Astrocyte of the cerebellum (primary cell): Measurements from ENCODE around the gene GNB1L.

Source experiments
- DNase-seq: peaks from one replicate; pipeline ENCODE4 v3.0.0-alpha.2; 2011; ENCODE audit warnings: low read depth
- H3K4me3 ChIP-seq: 2 replicates; pipeline ENCODE4 v1.5.1; 2011; ENCODE audit warnings: mild to moderate bottlenecking, low read depth, low read length, moderate library complexity
- CTCF ChIP-seq: IDR thresholded peaks from 2 replicates; pipeline ENCODE4 v1.5.1; 2012; ENCODE audit warnings: low read length, low read depth, moderate library complexity, mild to moderate bottlenecking; ENCODE audit errors: missing control alignments
- in situ Hi-C: cut with HindIII; loops from 2 replicates; pipeline ENCODE4 v1.10.0; 2017; ENCODE audit warnings: low sequenced_read_pairs

GNB1L gene

GRCh38 chr22:19857382-19857781 is 2.7 kb upstream of the GNB1L start:
- no peak for TF ChIP-seq CTCF
- in situ Hi-C loops, result no loop called here
- no peak for DNase-seq

GRCh38 chr22:19855504-19856409 is 1.1 kb upstream of the GNB1L start:
- DNase-seq, result no peak
- in situ Hi-C loops, result no loop called here
- peak overlapping the region; percentile 91 for H3K4me3 ChIP-seq
- no peak for TF ChIP-seq CTCF

More at GRCh38 chr22:19857382-19857781, 2.7 kb upstream of the GNB1L start:
- no peak overlapping the region for H3K4me3 ChIP-seq

- H3K4me3 ChIP-seq, result peak overlapping the region; percentile 91
- TF ChIP-seq CTCF, result no peak
- DNase-seq, result no peak
- in situ Hi-C loops, result no loop called here
Measured at GRCh38 chr22:19853879-19854777, 546 bp downstream of the GNB1L start.

- no peak for TF ChIP-seq CTCF
- DNase-seq, result no peak
- in situ Hi-C loops, result no loop called here
- peak overlapping the region; percentile 91 for H3K4me3 ChIP-seq
Measured at GRCh38 chr22:19853058-19853878, 1.4 kb downstream of the GNB1L start.

- DNase-seq, result no peak
- no peak overlapping the region for H3K4me3 ChIP-seq
- no peak for TF ChIP-seq CTCF
- in situ Hi-C loops, result no loop called here
Measured at GRCh38 chr22:19852177-19852781, 2.4 kb downstream of the GNB1L start.
